Loucy (cell line): ENCODE measurements around the gene ADAM11.

Experiments
- H2AFZ ChIP-seq: fragments of 200-600 bp; sonication (generic); 2 replicates; pipeline ENCODE4 v1.6.0; 2016; ENCODE audit warnings: antibody characterized with exemption, mild to moderate bottlenecking, low read length, moderate library complexity
- H3F3A ChIP-seq: fragments of 200-600 bp; 2 replicates; pipeline ENCODE4 v1.6.0; 2016; ENCODE audit warnings: antibody characterized with exemption, low read depth, mild to moderate bottlenecking
- H3K27me3 ChIP-seq: fragments of 200-600 bp; sonication (generic); 2 replicates; pipeline ENCODE4 v1.6.1; 2014; ENCODE audit warnings: low read length, mild to moderate bottlenecking; ENCODE audit not compliant: insufficient read depth, poor library complexity, severe bottlenecking
- H3K36me3 ChIP-seq: fragments of 200-600 bp; sonication (generic); 2 replicates; pipeline ENCODE4 v1.6.1; 2016; ENCODE audit warnings: low read length; ENCODE audit not compliant: insufficient read depth
- H3K4me1 ChIP-seq: fragments of 200-600 bp; sonication (generic); 2 replicates; pipeline ENCODE4 v1.5.1; 2014; ENCODE audit warnings: low read length, mild to moderate bottlenecking; ENCODE audit not compliant: insufficient read depth, poor library complexity, severe bottlenecking
- H3K4me2 ChIP-seq: fragments of 200-600 bp; sonication (generic); 2 replicates; pipeline ENCODE4 v1.6.0; 2014; ENCODE audit warnings: antibody characterized with exemption, low read length, low read depth, mild to moderate bottlenecking; ENCODE audit not compliant: poor library complexity, severe bottlenecking
- H3K4me3 ChIP-seq: fragments of 200-600 bp; sonication (generic); 2 replicates; pipeline ENCODE4 v1.5.1; 2014; ENCODE audit warnings: low read length, mild to moderate bottlenecking, mixed read lengths; ENCODE audit not compliant: poor library complexity, severe bottlenecking
- H3K79me2 ChIP-seq: fragments of 200-600 bp; sonication (generic); 2 replicates; pipeline ENCODE4 v1.6.1; 2014; ENCODE audit warnings: low read length; ENCODE audit not compliant: insufficient read depth
- H3K9ac ChIP-seq: fragments of 200-600 bp; sonication (generic); 2 replicates; pipeline ENCODE4 v1.6.0; 2014; ENCODE audit warnings: mild to moderate bottlenecking, low read depth, low read length, moderate library complexity; ENCODE audit not compliant: poor library complexity, severe bottlenecking
- H3K9me2 ChIP-seq: fragments of 200-600 bp; sonication (generic); replicated peaks from 2 replicates; pipeline ENCODE4 v1.6.1; 2016; ENCODE audit warnings: low read depth, low read length, mixed read lengths
- H3K9me3 ChIP-seq: fragments of 200-600 bp; sonication (generic); 2 replicates; pipeline ENCODE4 v1.6.1; 2014; ENCODE audit warnings: mild to moderate bottlenecking, antibody characterized with exemption, low read length, low read depth; ENCODE audit not compliant: insufficient read depth
- H4K20me1 ChIP-seq: fragments of 200-600 bp; sonication (generic); 2 replicates; pipeline ENCODE4 v1.6.0; 2014; ENCODE audit warnings: antibody characterized with exemption, low read length, mild to moderate bottlenecking; ENCODE audit not compliant: insufficient read depth, poor library complexity, severe bottlenecking
- EZH2phosphoT487 ChIP-seq: fragments of 200-600 bp; IDR thresholded peaks from 2 replicates; pipeline ENCODE4 v1.6.1; 2018; ENCODE audit warnings: antibody characterized with exemption, mild to moderate bottlenecking, moderate library complexity, borderline replicate concordance
- TF ChIP-seq, protein P1 (sequence below): fragments of 200-600 bp; sonication (generic); conservative IDR thresholded peaks from 2 replicates; pipeline ENCODE4 v1.5.1; 2014; ENCODE audit warnings: mild to moderate bottlenecking, antibody characterized with exemption, low read length

The ADAM11 gene

DNA sequence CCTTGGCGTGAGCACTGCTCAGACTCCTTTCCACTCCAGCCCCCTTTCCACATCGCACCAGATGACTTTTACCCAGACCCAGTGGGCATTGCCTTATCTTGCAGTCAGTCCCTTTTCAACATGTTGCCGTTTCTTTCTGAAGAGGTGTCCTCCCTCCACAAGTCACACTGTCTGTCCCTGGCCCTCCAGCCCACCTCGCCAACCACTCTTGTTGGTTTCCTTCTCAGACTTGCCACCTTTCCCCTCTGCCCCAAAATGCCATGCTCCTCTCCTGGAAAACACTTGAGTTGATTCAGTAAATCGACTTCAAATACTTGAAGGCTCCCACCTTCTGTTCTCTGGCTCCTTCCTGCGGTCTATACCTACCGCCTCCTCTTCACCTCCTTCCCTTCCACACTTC, 7.5 kb upstream of the ADAM11 start:
- H3K9me3 ChIP-seq = no peaks in the 10 kb centered on the region
- H3F3A ChIP-seq = no peaks in the 10 kb centered on the region
- H4K20me1 ChIP-seq = no peaks in the 10 kb centered on the region
- no peak overlapping the region for H3K4me2 ChIP-seq
- peaks cover 10% of the 10 kb centered on the region for H3K4me1 ChIP-seq
- H3K9ac ChIP-seq = no peak overlapping the region
- no peaks in the 10 kb centered on the region for H3K9me2 ChIP-seq
- H3K4me3 ChIP-seq = no peak overlapping the region
- no peaks in the 10 kb centered on the region for H3K27me3 ChIP-seq
- H2AFZ ChIP-seq = no peak overlapping the region
- H3K79me2 ChIP-seq = no peaks in the 10 kb centered on the region
- peaks cover 30% of the 10 kb centered on the region; the same call in 1 of the 2 replicates for H3K36me3 ChIP-seq
- TF ChIP-seq, protein P1, sequence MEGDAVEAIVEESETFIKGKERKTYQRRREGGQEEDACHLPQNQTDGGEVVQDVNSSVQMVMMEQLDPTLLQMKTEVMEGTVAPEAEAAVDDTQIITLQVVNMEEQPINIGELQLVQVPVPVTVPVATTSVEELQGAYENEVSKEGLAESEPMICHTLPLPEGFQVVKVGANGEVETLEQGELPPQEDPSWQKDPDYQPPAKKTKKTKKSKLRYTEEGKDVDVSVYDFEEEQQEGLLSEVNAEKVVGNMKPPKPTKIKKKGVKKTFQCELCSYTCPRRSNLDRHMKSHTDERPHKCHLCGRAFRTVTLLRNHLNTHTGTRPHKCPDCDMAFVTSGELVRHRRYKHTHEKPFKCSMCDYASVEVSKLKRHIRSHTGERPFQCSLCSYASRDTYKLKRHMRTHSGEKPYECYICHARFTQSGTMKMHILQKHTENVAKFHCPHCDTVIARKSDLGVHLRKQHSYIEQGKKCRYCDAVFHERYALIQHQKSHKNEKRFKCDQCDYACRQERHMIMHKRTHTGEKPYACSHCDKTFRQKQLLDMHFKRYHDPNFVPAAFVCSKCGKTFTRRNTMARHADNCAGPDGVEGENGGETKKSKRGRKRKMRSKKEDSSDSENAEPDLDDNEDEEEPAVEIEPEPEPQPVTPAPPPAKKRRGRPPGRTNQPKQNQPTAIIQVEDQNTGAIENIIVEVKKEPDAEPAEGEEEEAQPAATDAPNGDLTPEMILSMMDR = no peak
- TF ChIP-seq EZH2phosphoT487 = no peak

DNA sequence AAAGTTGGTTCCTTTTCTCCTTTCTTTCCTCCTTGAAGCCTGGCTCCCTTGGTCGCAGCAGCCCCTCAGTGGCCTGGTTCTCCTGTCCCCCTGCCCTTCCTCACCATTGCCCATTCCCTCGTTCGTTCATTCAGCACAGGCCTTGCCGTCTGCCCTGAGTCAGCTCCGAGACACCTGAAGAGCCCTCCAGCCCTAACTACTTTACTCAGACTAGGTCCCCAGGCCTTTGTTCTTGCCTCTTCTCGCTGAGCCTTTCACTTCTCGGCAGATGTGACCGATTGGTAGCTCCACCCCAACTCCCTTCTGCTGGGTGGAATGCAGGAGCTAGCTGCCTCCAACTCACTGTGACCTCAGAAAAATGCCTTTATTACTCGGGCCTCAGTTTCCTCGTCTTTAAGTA, 7.0 kb upstream of the ADAM11 start:
- Histone ChIP-seq H3K79me2 (no peaks in the 10 kb centered on the region), H2AFZ (no peak overlapping the region), H3K9ac (no peak overlapping the region), H3K9me3 (no peaks in the 10 kb centered on the region), H3K36me3 (peaks cover 30% of the 10 kb centered on the region; the same call in 1 of the 2 replicates), H3K4me1 (peaks cover 10% of the 10 kb centered on the region), H3K27me3 (no peaks in the 10 kb centered on the region), H3F3A (no peaks in the 10 kb centered on the region), H3K4me2 (no peak overlapping the region), H4K20me1 (no peaks in the 10 kb centered on the region), H3K9me2 (no peaks in the 10 kb centered on the region), H3K4me3 (no peak overlapping the region)
- TF ChIP-seq, protein P1 = no peak
- TF ChIP-seq EZH2phosphoT487 = no peak

DNA sequence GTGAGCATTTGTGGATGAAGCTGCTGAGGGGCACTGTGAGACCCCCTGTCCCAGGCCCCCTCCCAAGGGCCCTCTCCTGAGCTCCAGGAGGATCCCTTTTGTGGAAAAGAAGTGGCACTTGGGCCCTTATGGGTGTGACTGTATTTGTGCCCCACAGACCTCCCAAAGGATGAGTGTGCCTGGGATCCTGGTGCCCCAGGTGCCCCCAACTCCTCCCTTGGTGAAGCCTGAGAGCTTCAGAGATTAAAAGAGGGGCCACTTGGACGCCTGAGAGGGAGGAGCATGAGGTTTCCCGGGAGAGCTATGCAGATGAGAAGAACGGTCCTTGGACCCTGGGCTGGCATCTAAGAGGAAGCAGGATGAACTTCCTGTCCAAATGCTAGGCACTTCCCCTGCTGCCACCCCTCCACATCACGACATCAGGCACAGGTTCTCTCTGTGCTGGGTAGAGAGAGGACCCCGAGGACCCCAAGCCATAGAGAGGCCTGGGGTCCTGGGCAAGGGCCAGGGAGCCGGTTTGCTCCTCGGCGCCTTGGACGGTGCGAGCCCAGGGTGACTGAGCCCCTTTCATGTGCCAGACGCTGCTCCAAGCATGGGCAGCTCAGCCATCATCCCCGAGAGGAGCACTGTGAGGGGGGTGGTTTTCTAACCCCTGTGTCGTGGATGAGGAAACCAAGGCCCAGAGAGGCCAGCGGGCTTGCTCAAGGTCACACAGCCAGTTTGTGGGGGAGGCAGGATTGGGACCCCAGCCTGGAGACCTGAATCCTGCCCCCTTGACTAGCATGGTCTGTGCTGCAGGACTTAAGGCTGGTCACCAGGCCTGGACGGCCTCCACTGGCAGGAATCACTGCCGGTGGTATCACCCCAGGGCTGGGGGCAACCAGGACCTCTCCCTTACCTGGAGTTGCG, 5.6 kb upstream of the ADAM11 start:
- TF ChIP-seq, protein P1 = no peak
- no peak for TF ChIP-seq EZH2phosphoT487
- Histone ChIP-seq H3K9ac (no peak overlapping the region), H2AFZ (no peak overlapping the region), H3K36me3 (peaks cover 25% of the 10 kb centered on the region; the same call in 1 of the 2 replicates), H4K20me1 (no peaks in the 10 kb centered on the region), H3K27me3 (no peaks in the 10 kb centered on the region), H3K79me2 (no peaks in the 10 kb centered on the region), H3K4me1 (no peaks in the 10 kb centered on the region), H3K4me3 (no peak overlapping the region), H3K9me3 (no peaks in the 10 kb centered on the region), H3F3A (no peaks in the 10 kb centered on the region), H3K9me2 (no peaks in the 10 kb centered on the region), H3K4me2 (no peak overlapping the region)
